Measurements from ENCODE around the gene RUNDC3A. TPM values are rescaled to one million over a fixed set of nuclear protein-coding genes. Genes with fewer than 3 reads are reported as not detected.

The RUNDC3A gene
- total RNA-seq, 1 experiment from 2014 or later: 0.28 TPM

GRCh38 chr17:44352828-44353671 is 44.6 kb downstream of the RUNDC3A start:
- ChIA-PET CTCF (interaction anchor here (0.5 to 1.7 kb wide), 6 partner anchors 10 to 1479 kb away, joined by 3 to 8 read pairs (median 4); partner anchors contain the start of gene FAM171A2), POLR2A (interaction anchor here (0.7 to 1.1 kb wide), 3 partner anchors 132 to 151 kb away, joined by 3 read pairs; no protein-coding TSS in a partner anchor)
- no peaks in the 10 kb centered on the region for H3K9me3 Mint-ChIP-seq (ENCODE audit: unreplicated experiment)
- TF ChIP-seq CTCF (IDR thresholded peaks at IDR 0.05; ENCODE audit: unreplicated experiment): no peak
- intact Hi-C loops (cut with micrococcal nuclease): no loop called here
- BruUV-seq (replicated peaks): no TSS peak
- no peak overlapping the region for H3K27ac Mint-ChIP-seq (ENCODE audit: low read depth, unreplicated experiment)
- H3K36me3 Mint-ChIP-seq (ENCODE audit: insufficient read depth, unreplicated experiment): peaks cover 20% of the 10 kb centered on the region
- no peaks in the 10 kb centered on the region for H3K4me1 Mint-ChIP-seq (ENCODE audit: insufficient read depth, unreplicated experiment)
- H3K27me3 Mint-ChIP-seq (ENCODE audit: insufficient read depth, unreplicated experiment): no peaks in the 10 kb centered on the region
- no peak for DNase-seq (ENCODE audit: unreplicated experiment)
- H3K4me3 Mint-ChIP-seq (ENCODE audit: unreplicated experiment): no peak overlapping the region

GRCh38 chr17:44353672-44354331 is 45.4 kb downstream of the RUNDC3A start:
- Mint-ChIP-seq H3K27ac (ENCODE audit: low read depth, unreplicated experiment) (no peak overlapping the region), H3K36me3 (ENCODE audit: insufficient read depth, unreplicated experiment) (peaks cover 20% of the 10 kb centered on the region), H3K27me3 (ENCODE audit: insufficient read depth, unreplicated experiment) (no peaks in the 10 kb centered on the region), H3K4me1 (ENCODE audit: insufficient read depth, unreplicated experiment) (no peaks in the 10 kb centered on the region), H3K9me3 (ENCODE audit: unreplicated experiment) (no peaks in the 10 kb centered on the region), H3K4me3 (ENCODE audit: unreplicated experiment) (no peak overlapping the region)
- intact Hi-C loops (cut with micrococcal nuclease): no loop called here
- no peak for TF ChIP-seq CTCF (IDR thresholded peaks at IDR 0.05; ENCODE audit: unreplicated experiment)
- ChIA-PET CTCF (interaction anchor here (0.5 to 1.1 kb wide), 5 partner anchors 9 to 1478 kb away, joined by 3 to 4 read pairs (median 3); no protein-coding TSS in a partner anchor), POLR2A (interaction anchor here (0.7 to 1.1 kb wide), 2 partner anchors 149 to 152 kb away, joined by 3 read pairs; no protein-coding TSS in a partner anchor)
- DNase-seq (ENCODE audit: unreplicated experiment): no peak
- no TSS peak for BruUV-seq (replicated peaks)

GRCh38 chr17:44354582-44355561 is 46.5 kb downstream of the RUNDC3A start:
- Mint-ChIP-seq H3K4me3 (ENCODE audit: unreplicated experiment) (no peak overlapping the region), H3K9me3 (ENCODE audit: unreplicated experiment) (no peaks in the 10 kb centered on the region), H3K4me1 (ENCODE audit: insufficient read depth, unreplicated experiment) (no peaks in the 10 kb centered on the region), H3K36me3 (ENCODE audit: insufficient read depth, unreplicated experiment) (peaks cover 16% of the 10 kb centered on the region), H3K27me3 (ENCODE audit: insufficient read depth, unreplicated experiment) (no peaks in the 10 kb centered on the region), H3K27ac (ENCODE audit: low read depth, unreplicated experiment) (no peak overlapping the region)
- TF ChIP-seq CTCF (IDR thresholded peaks at IDR 0.05; ENCODE audit: unreplicated experiment): no peak
- no peak for DNase-seq (ENCODE audit: unreplicated experiment)
- CTCF ChIA-PET: interaction anchor here (0.6 kb wide), 1 partner anchor 132 kb away, joined by 3 read pairs; no protein-coding TSS in a partner anchor
- no TSS peak for BruUV-seq (replicated peaks)
- intact Hi-C loops (cut with micrococcal nuclease): no loop called here
- POLR2A ChIA-PET: no interaction called here
